Activated B cell treated with CpG ODN at 0.5 μM for 24 hours (primary cell): ENCODE measurements around the gene GPD2. TPM values are rescaled to one million over a fixed set of nuclear protein-coding genes. Genes with fewer than 3 reads are reported as not detected.

Experiments used
- ATAC-seq: fragments of 200-7000 bp; cut with Tn5 transposase; one replicate; pipeline ENCODE4 v1.10.0; 2021; ENCODE audit warnings: low read depth, mild to moderate bottlenecking, moderate library complexity
- CTCF ChIA-PET: fragments of 350-600 bp; sonication (Branson Sonifier 250); formaldehyde crosslinking; loops from one replicate; lab custom pipeline; 2021; ENCODE audit warnings: antibody characterized with exemption; lab: Charles Lee
- POLR2A ChIA-PET: fragments of 350-600 bp; sonication (Branson Sonifier 250); formaldehyde crosslinking; loops from one replicate; lab custom pipeline; 2021; ENCODE audit warnings: antibody characterized with exemption; lab: Charles Lee
- DNase-seq: peaks from one replicate; pipeline ENCODE4 v3.0.0; 2022
- H3K27ac Mint-ChIP-seq: one replicate; pipeline ENCODE4 v1.8.0; 2020; ENCODE audit warnings: mixed read lengths
- H3K27me3 Mint-ChIP-seq: one replicate; pipeline ENCODE4 v1.8.0; 2021; ENCODE audit warnings: mixed read lengths
- H3K36me3 Mint-ChIP-seq: one replicate; pipeline ENCODE4 v1.8.0; 2021; ENCODE audit warnings: low read depth, mixed read lengths
- H3K4me1 Mint-ChIP-seq: one replicate; pipeline ENCODE4 v1.8.0; 2021; ENCODE audit warnings: mixed read lengths
- H3K4me3 Mint-ChIP-seq: one replicate; pipeline ENCODE4 v1.8.0; 2020; ENCODE audit warnings: mild to moderate bottlenecking, mixed read lengths
- H3K9me3 Mint-ChIP-seq: one replicate; pipeline ENCODE4 v1.8.0; 2020; ENCODE audit warnings: mixed read lengths
- intact Hi-C: fragments of 100-400 bp; cut with micrococcal nuclease; formaldehyde crosslinking; loops from one replicate; pipeline ENCODE4 v1.15.1; 2024
- total RNA-seq: library from RNA; stranded (reverse); gene quantifications from 2 replicates; pipeline ENCODE4 v1.2.3, GENCODE V29; 2022
- TF ChIP-seq, protein P1 (sequence below): fragments of 200-600 bp; IDR thresholded peaks from one replicate; pipeline ENCODE4 v1.8.0; 2022; ENCODE audit warnings: antibody characterized with exemption, mild to moderate bottlenecking

GPD2 gene
- total RNA-seq, 1 donor from 2014 or later, result 17.8 TPM

DNA sequence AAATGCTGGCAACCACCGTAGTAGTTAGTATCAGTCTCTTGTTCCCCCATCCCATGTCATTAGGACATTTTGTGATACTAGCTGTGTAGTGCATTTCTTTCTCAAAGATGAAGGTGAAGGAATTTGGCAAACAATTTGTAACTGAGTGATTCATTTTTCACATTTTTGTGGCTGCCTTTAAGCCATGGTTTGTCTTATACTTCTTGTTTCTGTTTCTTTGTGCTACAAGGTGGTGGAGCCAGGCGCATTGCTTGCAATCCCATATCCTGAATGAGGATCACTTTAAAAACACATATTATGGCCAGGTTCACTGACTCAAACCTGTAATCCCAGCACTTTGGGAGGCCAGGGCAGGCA is 40.6 kb downstream of the GPD2 start:
- POLR2A ChIA-PET, result interaction anchor here (0.7 kb wide), 1 partner anchor 16 kb away, joined by 3 read pairs; no protein-coding TSS in a partner anchor
- peaks cover 10% of the 10 kb centered on the region for H3K4me1 Mint-ChIP-seq

DNA sequence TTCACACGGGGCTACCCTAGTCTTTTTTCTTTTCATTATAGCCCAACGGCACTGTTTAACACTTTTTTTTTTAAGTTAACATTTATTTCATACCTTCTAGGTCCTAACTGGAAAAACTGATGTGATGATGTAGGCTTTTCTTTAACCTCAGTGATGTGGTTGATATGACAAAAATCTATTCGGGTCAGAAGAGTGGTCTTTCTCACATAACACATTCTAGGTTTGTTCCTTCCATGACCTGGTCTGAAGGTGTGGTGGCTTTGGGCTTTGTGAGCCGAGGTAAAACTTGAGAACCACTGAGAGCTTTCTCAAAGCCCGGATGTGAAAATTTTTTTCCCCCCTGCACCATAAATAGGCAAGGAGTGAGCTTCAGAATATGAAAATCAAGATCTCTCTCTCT is 44.2 kb downstream of the GPD2 start:
- intact Hi-C loops, result no loop called here
- H3K4me1 Mint-ChIP-seq, result peaks cover 4% of the 10 kb centered on the region
- H3K27ac Mint-ChIP-seq, result no peak overlapping the region
- no peak for ATAC-seq
- no peaks in the 10 kb centered on the region for H3K27me3 Mint-ChIP-seq
- TF ChIP-seq, protein P1, sequence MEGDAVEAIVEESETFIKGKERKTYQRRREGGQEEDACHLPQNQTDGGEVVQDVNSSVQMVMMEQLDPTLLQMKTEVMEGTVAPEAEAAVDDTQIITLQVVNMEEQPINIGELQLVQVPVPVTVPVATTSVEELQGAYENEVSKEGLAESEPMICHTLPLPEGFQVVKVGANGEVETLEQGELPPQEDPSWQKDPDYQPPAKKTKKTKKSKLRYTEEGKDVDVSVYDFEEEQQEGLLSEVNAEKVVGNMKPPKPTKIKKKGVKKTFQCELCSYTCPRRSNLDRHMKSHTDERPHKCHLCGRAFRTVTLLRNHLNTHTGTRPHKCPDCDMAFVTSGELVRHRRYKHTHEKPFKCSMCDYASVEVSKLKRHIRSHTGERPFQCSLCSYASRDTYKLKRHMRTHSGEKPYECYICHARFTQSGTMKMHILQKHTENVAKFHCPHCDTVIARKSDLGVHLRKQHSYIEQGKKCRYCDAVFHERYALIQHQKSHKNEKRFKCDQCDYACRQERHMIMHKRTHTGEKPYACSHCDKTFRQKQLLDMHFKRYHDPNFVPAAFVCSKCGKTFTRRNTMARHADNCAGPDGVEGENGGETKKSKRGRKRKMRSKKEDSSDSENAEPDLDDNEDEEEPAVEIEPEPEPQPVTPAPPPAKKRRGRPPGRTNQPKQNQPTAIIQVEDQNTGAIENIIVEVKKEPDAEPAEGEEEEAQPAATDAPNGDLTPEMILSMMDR, result no peak
- CTCF ChIA-PET, result no interaction called here
- DNase-seq, result no peak
- H3K36me3 Mint-ChIP-seq, result peaks cover 31% of the 10 kb centered on the region
- POLR2A ChIA-PET, result no interaction called here
- H3K9me3 Mint-ChIP-seq, result no peaks in the 10 kb centered on the region
- no peak overlapping the region for H3K4me3 Mint-ChIP-seq

More for the DNA sequence above, 40.6 kb downstream of the GPD2 start:
- intact Hi-C loops, result no loop called here
- no peaks in the 10 kb centered on the region for H3K27me3 Mint-ChIP-seq
- CTCF ChIA-PET, result interaction anchor here (0.7 kb wide), 1 partner anchor 141 kb away, joined by 3 read pairs; no protein-coding TSS in a partner anchor
- H3K27ac Mint-ChIP-seq, result no peak overlapping the region
- ATAC-seq, result no peak
- H3K9me3 Mint-ChIP-seq, result no peaks in the 10 kb centered on the region
- no peak overlapping the region for H3K4me3 Mint-ChIP-seq
- peaks cover 28% of the 10 kb centered on the region for H3K36me3 Mint-ChIP-seq
- TF ChIP-seq, protein P1, result no peak
- no peak for DNase-seq

GRCh38 chr2:156481312-156481711 is 45.1 kb downstream of the GPD2 start:
- H3K4me3 Mint-ChIP-seq, result no peak overlapping the region

GRCh38 chr2:156483741-156484173 is 47.6 kb downstream of the GPD2 start:
- peaks cover 14% of the 10 kb centered on the region for H3K4me1 Mint-ChIP-seq
- DNase-seq (no peak), ATAC-seq (no peak)
- TF ChIP-seq, protein P1, result no peak
- no peak overlapping the region for H3K4me3 Mint-ChIP-seq
- POLR2A ChIA-PET, result no interaction called here
- no peak overlapping the region for H3K27ac Mint-ChIP-seq
- no peaks in the 10 kb centered on the region for H3K9me3 Mint-ChIP-seq
- H3K36me3 Mint-ChIP-seq, result peaks cover 14% of the 10 kb centered on the region
- CTCF ChIA-PET, result no interaction called here
- no peaks in the 10 kb centered on the region for H3K27me3 Mint-ChIP-seq
- intact Hi-C loops, result no loop called here

More at GRCh38 chr2:156481312-156481711, 45.1 kb downstream of the GPD2 start:
- POLR2A ChIA-PET, result no interaction called here
- Mint-ChIP-seq H3K36me3 (peaks cover 24% of the 10 kb centered on the region), H3K9me3 (no peaks in the 10 kb centered on the region), H3K27me3 (no peaks in the 10 kb centered on the region), H3K27ac (no peak overlapping the region), H3K4me1 (peaks cover 4% of the 10 kb centered on the region)
- intact Hi-C loops, result no loop called here
- no peak for DNase-seq
- no peak for ATAC-seq
- CTCF ChIA-PET, result no interaction called here
- TF ChIP-seq, protein P1, result no peak

- H3K27ac Mint-ChIP-seq, result no peak overlapping the region
- CTCF ChIA-PET, result no interaction called here
- H3K27me3 Mint-ChIP-seq, result no peaks in the 10 kb centered on the region
- H3K4me1 Mint-ChIP-seq, result peaks cover 20% of the 10 kb centered on the region
- peaks cover 6% of the 10 kb centered on the region for H3K36me3 Mint-ChIP-seq
- TF ChIP-seq, protein P1, result no peak
- no peaks in the 10 kb centered on the region for H3K9me3 Mint-ChIP-seq
- DNase-seq (no peak), ATAC-seq (no peak)
- POLR2A ChIA-PET, result interaction anchor here (0.7 kb wide), 1 partner anchor 70 kb away, joined by 3 read pairs; no protein-coding TSS in a partner anchor
- intact Hi-C loops, result loop anchor here (2.0 kb wide), 1 partner anchor 13 kb away; no protein-coding TSS in a partner anchor
- H3K4me3 Mint-ChIP-seq, result no peak overlapping the region
These were observed 50.0 kb downstream of the GPD2 start for GRCh38 chr2:156486147-156486546.
